BE2C (cell line): Measurements from ENCODE around the gene NUDT16L1.

Experiments
- DNase-seq: peaks from one replicate; pipeline ENCODE4 v3.0.0-alpha.2; 2020
- H3K27me3 ChIP-seq: fragments of 250-450 bp; sonication (Bioruptor Pico); 2 replicates; pipeline ENCODE4 v1.5.1; 2020; ENCODE audit warnings: mild to moderate bottlenecking
- H3K36me3 ChIP-seq: fragments of 250-450 bp; sonication (Bioruptor Pico); 2 replicates; pipeline ENCODE4 v1.5.1; 2020; ENCODE audit warnings: mild to moderate bottlenecking
- H3K4me1 ChIP-seq: fragments of 250-450 bp; sonication (Bioruptor Pico); 2 replicates; pipeline ENCODE4 v1.5.1; 2020
- H3K4me3 ChIP-seq: 2 replicates; pipeline ENCODE4 v1.5.1; 2011; ENCODE audit warnings: low read depth, low read length
- H3K9me3 ChIP-seq: fragments of 250-450 bp; sonication (Bioruptor Pico); 2 replicates; pipeline ENCODE4 v1.5.1; 2020
- CTCF ChIP-seq: IDR thresholded peaks from 2 replicates; pipeline ENCODE4 v1.5.1; 2012; ENCODE audit warnings: mild to moderate bottlenecking, low read depth, low read length

Gene NUDT16L1

DNA sequence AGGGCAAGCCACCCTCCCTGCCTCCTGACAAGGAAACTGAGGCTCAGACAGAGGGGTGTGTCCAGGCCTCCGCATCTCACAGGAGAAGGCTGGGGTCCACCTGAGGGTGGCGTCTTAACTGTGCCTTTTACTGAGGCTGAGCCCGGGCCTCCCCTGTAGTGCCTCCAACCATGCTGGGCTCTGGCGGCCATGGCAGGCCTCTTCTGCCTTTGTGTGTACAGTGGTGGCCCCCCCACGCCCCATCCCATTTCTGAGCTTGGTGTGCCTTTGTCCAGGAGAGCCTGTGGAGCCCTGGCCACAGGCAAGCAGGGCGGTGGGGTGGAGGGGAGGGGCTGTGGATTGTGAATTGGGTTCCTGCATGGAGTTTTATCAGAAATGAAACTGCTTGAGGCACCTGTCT lies 37.6 kb upstream of the NUDT16L1 start:
- Histone ChIP-seq H3K9me3 (no peaks in the 10 kb centered on the region), H3K36me3 (peaks cover 29% of the 10 kb centered on the region), H3K27me3 (no peaks in the 10 kb centered on the region), H3K4me1 (peaks cover 10% of the 10 kb centered on the region; the same call in 1 of the 2 replicates), H3K4me3 (no peak overlapping the region)
- TF ChIP-seq CTCF = no peak
- DNase-seq = no peak

GRCh38 chr16:4656221-4656620 lies 37.1 kb upstream of the NUDT16L1 start:
- no peak for TF ChIP-seq CTCF
- H3K4me1 ChIP-seq = peaks cover 10% of the 10 kb centered on the region; the same call in 1 of the 2 replicates
- DNase-seq = no peak
- peaks cover 28% of the 10 kb centered on the region for H3K36me3 ChIP-seq
- no peak overlapping the region for H3K4me3 ChIP-seq
- H3K27me3 ChIP-seq = no peaks in the 10 kb centered on the region
- no peaks in the 10 kb centered on the region for H3K9me3 ChIP-seq

DNA sequence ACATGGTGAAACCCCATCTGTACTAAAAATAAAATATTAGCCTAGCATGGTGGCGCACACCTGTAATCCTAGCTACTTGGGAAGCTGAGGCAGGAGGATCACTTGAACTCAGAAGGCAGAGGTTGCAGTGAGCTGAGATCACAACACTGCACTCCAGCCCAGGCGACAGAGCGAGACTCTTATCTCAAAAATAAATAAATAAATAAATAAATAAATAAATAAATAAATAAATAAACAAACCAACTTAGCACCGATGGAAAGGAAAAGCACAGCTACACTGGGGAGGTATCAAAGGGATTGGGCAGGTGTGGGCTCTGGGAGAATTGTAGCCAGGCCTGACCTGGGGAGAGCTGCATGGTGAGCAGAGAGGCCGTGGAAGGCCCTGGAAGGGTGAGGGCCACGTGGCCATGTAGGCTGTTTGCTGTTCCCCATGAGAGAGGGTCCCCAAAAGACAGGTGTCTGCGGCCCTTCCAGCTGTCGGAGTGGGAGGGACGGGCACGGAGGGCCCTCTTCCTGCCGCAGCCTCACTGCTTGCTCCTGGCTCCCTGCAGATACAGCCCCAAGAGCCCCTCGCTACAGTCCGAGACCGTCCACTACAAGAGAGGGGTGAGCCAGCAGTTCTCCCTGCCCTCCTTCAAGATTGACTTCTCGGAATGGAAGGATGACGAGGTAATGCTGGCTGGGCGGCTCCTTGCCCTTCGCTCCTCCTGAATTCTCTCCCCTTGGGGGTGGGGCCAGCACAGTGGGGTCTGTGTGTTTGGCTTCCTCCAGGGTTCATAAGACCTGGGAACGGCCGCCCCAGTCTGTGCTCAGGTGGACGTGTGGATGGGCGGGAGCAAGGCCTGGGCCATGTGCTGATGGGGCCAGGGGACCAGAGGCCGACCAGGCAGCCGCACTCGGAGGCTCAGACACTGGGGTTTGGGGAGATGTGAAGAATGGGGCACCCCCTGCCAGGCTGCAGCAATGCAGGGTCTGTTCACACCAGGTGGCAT lies 36.4 kb upstream of the NUDT16L1 start:
- Histone ChIP-seq H3K4me3 (no peak overlapping the region), H3K4me1 (peaks cover 10% of the 10 kb centered on the region; the same call in 1 of the 2 replicates), H3K27me3 (no peaks in the 10 kb centered on the region), H3K36me3 (peaks cover 24% of the 10 kb centered on the region), H3K9me3 (no peaks in the 10 kb centered on the region)
- TF ChIP-seq CTCF = no peak
- DNase-seq = no peak

DNA sequence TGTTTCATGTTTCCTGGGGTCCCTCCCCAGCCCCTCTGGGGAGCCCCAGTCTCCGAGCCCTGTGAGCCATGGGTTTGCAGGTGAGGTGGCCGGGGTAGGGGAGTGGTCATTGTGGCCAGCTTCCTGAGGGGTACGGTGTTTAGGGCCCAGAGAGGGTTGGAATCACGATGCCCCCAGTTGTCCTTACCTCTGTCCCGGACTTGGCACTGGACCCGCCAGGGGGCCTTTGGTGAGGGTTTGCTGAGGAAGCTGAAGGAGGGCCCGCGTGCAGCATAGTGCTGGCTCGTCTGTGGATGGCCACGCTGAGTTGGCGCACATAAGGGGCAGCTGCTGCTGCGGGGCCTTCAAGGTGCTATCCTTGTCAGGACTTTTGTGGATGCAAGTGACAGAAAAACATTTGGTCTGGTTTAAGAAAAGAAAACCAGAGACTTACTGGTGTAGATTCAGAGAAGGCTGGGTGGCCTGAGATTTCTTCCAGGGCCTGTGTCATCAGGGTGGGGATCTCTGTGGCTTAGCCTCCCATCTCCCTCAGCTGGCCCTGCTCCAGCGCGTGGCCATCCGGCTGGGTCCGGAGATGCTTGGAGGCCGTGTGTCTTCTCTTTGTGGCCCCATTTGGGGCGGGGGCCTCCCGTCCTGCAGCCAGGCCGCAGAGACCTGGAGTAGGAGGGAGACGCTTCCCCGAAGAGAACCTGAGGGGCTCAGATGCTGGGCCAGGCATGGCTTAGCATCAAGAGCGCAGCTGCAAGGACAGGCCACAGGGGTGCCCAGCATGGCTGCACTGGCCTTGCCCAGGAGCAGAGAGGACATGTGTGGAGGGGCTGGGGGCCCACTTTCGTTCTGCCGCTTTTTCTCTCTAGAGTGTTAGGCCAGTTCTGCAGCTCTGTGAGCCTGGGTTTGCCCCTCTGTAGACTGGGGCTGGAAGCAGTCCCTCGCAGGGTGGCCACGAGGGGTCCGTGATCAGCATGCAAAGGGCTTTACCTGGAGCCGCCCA lies 33.7 kb upstream of the NUDT16L1 start:
- no peaks in the 10 kb centered on the region for H3K9me3 ChIP-seq
- H3K36me3 ChIP-seq = peaks cover 22% of the 10 kb centered on the region
- DNase-seq = no peak
- H3K4me3 ChIP-seq = no peak overlapping the region
- peaks cover 10% of the 10 kb centered on the region; the same call in 1 of the 2 replicates for H3K4me1 ChIP-seq
- H3K27me3 ChIP-seq = no peaks in the 10 kb centered on the region
- no peak for TF ChIP-seq CTCF

DNA sequence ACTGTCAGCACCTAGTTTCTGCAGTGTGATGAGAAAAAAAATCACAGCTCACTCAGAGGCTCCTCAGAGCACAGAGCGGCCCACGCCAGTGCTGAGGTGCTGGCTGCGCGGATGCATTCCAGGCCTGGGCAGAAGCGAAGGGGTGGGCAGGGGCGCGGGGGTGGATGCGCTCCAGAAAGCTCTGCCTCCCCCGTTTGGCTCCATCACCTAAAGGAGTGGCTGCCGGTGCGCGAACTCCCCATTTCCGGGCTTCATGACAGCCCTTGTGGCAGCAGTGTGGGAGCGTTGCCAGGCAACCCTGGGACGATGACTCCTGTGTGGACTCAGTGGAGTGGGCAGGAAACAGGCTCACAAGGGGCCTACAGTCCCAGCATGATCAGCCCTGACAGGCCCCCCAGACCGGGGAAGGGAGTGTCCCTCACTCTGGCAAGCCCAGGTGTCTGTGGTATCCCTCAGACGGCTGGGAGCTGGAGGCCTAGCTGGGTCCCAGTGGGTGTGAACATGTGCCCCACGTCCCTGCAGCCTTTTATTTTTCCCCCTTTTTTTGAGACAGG lies 32.8 kb upstream of the NUDT16L1 start:
- Histone ChIP-seq H3K36me3 (peaks cover 25% of the 10 kb centered on the region), H3K27me3 (no peaks in the 10 kb centered on the region), H3K4me3 (no peak overlapping the region), H3K9me3 (no peaks in the 10 kb centered on the region), H3K4me1 (peaks cover 10% of the 10 kb centered on the region; the same call in 1 of the 2 replicates)
- TF ChIP-seq CTCF = no peak
- DNase-seq = peak; percentile 62
